Neural crest cell (in vitro differentiated cells): ENCODE results near the gene JUND. TPM values are rescaled to one million over a fixed set of nuclear protein-coding genes. Genes with fewer than 3 reads are reported as not detected.
"Not testable (repeated sequence)": the region's sequence is repeated elsewhere in the genome, so short reads cannot be mapped to it uniquely, and the experiment has no call there.

Experiments used
- DNase-seq: peaks from one replicate; pipeline ENCODE4 v3.0.0; 2021; ENCODE audit warnings: low read depth, mixed read lengths, low spot score
- H3K27ac Mint-ChIP-seq: one replicate; pipeline ENCODE4 v1.8.0; 2021; ENCODE audit warnings: mild to moderate bottlenecking, mixed read lengths; ENCODE audit not compliant: unreplicated experiment
- H3K27me3 Mint-ChIP-seq: 2 replicates; pipeline ENCODE4 v1.8.0; 2021; ENCODE audit warnings: low read depth, mild to moderate bottlenecking, mixed read lengths
- H3K36me3 Mint-ChIP-seq: 2 replicates; pipeline ENCODE4 v1.8.0; 2021; ENCODE audit warnings: low read depth, mild to moderate bottlenecking, mixed read lengths
- H3K4me1 Mint-ChIP-seq: 2 replicates; pipeline ENCODE4 v1.8.0; 2021; ENCODE audit warnings: mixed read lengths
- H3K4me3 Mint-ChIP-seq: one replicate; pipeline ENCODE4 v1.8.0; 2021; ENCODE audit warnings: mild to moderate bottlenecking, mixed read lengths
- H3K9me3 Mint-ChIP-seq: 2 replicates; pipeline ENCODE4 v1.8.0; 2021; ENCODE audit warnings: mixed read lengths
- long read RNA-seq: library from polyadenylated mRNA; unstranded; transcript quantifications from one replicate; pipeline ENCODE4 v2.0.0, GENCODE V29; 2020
- total RNA-seq: library from RNA; stranded (reverse); gene quantifications from 2 replicates; pipeline ENCODE4 v1.2.1, GENCODE V29; 2021
- TF ChIP-seq, protein P1 (sequence below): fragments of 200-600 bp; sonication (generic); conservative IDR thresholded peaks from 2 replicates; pipeline ENCODE4 v1.5.0; 2021; ENCODE audit warnings: antibody characterized with exemption, mild to moderate bottlenecking

The JUND gene
- 73.6 and 85.1 TPM in 2 replicates for total RNA-seq
- long read RNA-seq, partial matches to known transcripts: 0 of 1 reads
- long read RNA-seq, other reads (novel, unspliced or antisense): 0 of 1 reads

DNA sequence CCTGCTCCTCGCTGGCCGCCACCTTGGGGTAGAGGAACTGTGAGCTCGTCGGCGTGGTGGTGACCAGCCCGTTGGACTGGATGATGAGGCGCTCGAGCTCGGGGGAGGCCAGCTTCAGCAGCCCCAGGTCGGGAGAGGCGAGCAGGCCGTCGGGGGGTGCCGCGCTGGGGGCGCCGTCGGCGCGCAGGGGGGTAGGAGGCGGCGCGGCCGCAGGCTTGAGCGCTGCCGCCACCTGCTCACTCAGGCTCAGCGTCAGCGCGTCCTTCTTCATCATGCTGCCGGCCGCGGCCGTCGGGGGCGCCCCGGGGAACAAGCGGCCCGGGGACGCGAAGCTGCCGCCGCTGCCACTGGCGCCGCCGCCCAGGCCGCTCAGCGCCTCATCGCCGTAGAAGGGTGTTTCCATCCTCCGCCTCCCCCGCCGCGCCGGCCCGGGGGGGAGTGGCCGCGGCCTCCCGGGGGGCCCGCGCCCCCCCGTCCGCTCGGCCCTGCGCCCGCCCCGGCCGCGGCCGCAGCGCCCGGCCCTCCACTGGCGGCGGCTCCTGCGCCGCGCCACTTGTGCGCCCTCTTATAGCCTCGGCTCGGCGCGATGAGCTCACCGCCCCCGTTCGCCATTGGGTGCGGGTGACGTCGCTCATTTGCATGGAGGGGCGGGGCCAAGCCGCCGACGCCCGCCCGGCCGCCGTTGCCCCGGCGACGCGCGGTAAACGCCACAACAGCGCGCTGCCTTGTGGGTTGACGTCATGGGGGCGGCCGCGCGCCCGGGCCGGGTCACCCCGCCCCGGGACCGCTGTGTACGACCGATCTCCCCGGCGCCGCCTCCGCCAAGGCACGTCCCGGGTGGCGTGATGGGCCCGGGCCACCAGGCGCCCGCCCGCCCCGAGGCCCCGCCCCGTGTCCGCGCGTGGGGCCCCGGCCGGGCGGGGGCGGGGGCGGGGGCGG, at the start of gene JUND:
JUND (minus strand) TSS at position 541 of the 939 bp plus-strand sequence; CDS start at position 403, 138 bp downstream.
- Mint-ChIP-seq H3K27ac (peak within 1 kb of the TSS; percentile 99), H3K4me1 (peaks cover 33% of the 10 kb centered on the region), H3K4me3 (peak within 1 kb of the TSS; percentile 94), H3K9me3 (no peaks in the 10 kb centered on the region), H3K36me3 (peaks cover 8% of the 10 kb centered on the region), H3K27me3 (peaks cover 7% of the 10 kb centered on the region)
- TF ChIP-seq, protein P1, sequence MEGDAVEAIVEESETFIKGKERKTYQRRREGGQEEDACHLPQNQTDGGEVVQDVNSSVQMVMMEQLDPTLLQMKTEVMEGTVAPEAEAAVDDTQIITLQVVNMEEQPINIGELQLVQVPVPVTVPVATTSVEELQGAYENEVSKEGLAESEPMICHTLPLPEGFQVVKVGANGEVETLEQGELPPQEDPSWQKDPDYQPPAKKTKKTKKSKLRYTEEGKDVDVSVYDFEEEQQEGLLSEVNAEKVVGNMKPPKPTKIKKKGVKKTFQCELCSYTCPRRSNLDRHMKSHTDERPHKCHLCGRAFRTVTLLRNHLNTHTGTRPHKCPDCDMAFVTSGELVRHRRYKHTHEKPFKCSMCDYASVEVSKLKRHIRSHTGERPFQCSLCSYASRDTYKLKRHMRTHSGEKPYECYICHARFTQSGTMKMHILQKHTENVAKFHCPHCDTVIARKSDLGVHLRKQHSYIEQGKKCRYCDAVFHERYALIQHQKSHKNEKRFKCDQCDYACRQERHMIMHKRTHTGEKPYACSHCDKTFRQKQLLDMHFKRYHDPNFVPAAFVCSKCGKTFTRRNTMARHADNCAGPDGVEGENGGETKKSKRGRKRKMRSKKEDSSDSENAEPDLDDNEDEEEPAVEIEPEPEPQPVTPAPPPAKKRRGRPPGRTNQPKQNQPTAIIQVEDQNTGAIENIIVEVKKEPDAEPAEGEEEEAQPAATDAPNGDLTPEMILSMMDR: no peak
- peak; percentile 91 for DNase-seq

DNA sequence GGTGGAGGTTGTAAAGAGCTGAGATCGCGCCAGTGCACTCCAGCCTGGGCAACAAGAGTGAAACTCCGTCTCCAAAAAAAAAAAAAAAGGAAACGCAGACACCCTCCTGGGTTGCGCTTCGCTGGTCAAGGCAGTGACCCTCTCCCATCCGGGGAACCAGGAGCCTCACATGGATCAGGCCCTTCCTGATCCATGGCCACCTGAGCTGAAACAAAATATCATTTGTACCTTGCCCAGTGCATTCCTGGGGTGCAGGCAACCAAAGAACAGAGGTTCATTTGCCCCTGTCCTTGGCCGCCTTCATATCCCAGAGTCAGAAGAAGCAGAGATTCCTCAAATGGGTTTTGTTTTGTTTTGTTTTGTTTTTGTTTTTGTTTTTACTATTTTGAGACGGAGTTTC, 49.4 kb upstream of the JUND start:
- Mint-ChIP-seq H3K9me3 (no peaks in the 10 kb centered on the region), H3K4me1 (peaks cover 15% of the 10 kb centered on the region), H3K27me3 (peaks cover 3% of the 10 kb centered on the region), H3K27ac (no peak overlapping the region), H3K36me3 (no peaks in the 10 kb centered on the region), H3K4me3 (no peak overlapping the region)
- no peak for DNase-seq
- TF ChIP-seq, protein P1: no peak

DNA sequence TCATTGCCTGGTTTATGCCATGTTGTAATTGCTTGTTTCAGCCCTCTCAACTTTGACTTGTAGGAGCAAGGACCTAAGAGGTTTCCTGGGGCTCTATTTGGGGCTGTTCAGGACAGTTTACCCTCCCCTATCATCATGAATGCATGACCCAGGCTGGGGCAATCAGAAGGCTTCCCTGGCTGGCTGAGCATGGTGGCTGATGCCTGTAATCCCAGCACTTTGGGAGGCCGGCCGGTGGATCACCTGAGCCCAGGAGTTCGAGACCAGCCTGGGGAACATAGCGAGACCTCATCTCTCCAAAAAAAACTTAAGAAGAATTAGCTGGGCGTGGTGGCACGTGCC, 47.6 kb upstream of the JUND start:
- Mint-ChIP-seq H3K36me3 (no peaks in the 10 kb centered on the region), H3K9me3 (no peaks in the 10 kb centered on the region), H3K27me3 (peaks cover 3% of the 10 kb centered on the region), H3K4me1 (peaks cover 16% of the 10 kb centered on the region), H3K4me3 (peak overlapping the region; percentile 77), H3K27ac (no peak overlapping the region)
- TF ChIP-seq, protein P1: no peak
- no peak for DNase-seq

DNA sequence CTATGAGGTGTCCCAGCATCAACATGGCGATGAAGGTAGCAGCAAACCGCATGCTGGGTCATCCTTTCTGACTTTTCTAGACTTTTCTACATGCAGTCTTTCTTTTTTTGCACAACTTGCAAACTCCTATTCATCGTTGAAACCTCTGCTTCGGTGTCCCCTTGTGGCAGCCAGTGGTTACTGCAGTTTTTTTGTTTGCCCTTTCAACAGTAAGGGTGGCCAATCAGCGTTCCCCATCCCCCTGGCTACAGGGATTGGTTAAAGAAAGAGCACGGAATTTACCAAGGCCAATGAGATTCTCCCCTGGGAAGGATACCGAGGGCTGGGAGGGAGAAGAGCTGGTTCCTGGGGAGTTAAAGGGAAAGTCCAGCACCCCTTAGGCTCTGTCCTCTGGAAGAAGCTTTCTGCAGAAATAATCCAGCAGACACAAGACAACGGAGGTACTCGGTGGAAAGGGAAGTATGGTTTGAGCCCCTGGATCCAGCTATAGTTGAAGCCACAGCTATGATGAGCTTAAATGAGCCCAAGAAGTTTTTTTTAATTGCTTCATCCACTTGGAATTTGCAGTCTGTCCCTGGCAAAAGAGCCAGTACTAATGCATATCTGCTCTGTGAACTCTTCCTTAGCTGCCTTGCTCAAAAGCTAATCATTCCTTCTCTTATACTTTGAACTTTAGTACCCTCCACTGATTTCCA, 47.1 kb upstream of the JUND start:
- Mint-ChIP-seq H3K27ac (peak overlapping the region; percentile 46), H3K27me3 (peaks cover 3% of the 10 kb centered on the region), H3K36me3 (no peaks in the 10 kb centered on the region), H3K4me1 (peaks cover 21% of the 10 kb centered on the region), H3K4me3 (peak overlapping the region; percentile 77), H3K9me3 (no peaks in the 10 kb centered on the region)
- peak; percentile 81 for DNase-seq
- TF ChIP-seq, protein P1: peak; percentile 85

DNA sequence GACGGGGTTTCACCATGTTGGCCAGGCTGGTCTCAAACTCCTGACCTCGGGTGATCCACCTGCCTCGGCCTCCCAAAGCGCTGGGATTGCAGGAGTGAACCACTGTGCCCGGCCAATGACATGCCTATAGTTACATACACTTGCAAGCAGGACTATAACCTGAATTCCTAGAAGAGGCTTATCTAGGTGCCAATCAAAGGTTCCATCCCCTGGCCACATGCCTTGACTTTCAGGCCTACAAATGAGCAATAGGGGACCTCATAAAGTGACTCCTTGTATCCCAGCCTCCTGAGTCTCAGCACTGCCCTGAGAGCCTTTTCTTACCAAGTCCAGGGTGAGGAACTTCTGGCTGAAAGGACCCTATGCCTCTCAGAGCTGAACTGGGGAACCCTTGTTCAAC, 45.4 kb upstream of the JUND start:
- H3K27ac Mint-ChIP-seq: no peak overlapping the region
- peaks cover 35% of the 10 kb centered on the region for H3K4me1 Mint-ChIP-seq
- TF ChIP-seq, protein P1: no peak
- H3K9me3 Mint-ChIP-seq: no peaks in the 10 kb centered on the region
- H3K4me3 Mint-ChIP-seq: no peak overlapping the region
- DNase-seq: no peak
- H3K27me3 Mint-ChIP-seq: peaks cover 3% of the 10 kb centered on the region
- H3K36me3 Mint-ChIP-seq: no peaks in the 10 kb centered on the region

DNA sequence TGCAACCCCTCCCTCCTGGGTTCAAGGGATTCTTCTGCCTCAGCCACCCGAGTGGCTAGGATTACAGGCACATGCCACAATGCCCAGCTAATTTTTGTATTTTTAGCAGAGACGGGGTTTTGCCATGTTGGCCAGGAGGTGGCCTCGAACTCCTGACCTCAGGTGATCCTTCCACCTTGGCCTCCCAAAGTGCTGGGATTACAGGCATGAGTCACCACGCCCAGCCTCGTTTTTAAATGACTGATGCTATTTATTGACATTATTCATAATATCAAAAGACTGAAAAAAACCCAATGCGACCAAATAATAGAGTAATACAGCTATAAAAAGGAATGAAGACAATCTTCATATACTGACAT, 42.9 kb upstream of the JUND start:
- not testable (repeated sequence) for H3K9me3 Mint-ChIP-seq, H3K27ac Mint-ChIP-seq, H3K36me3 Mint-ChIP-seq, H3K27me3 Mint-ChIP-seq, DNase-seq
- H3K4me3 Mint-ChIP-seq: peak overlapping the region; percentile 95
- peaks cover 43% of the 10 kb centered on the region for H3K4me1 Mint-ChIP-seq
